Neural cell (in vitro differentiated cells): Measurements from ENCODE around the gene RSF1.

Source experiments
- CTCF ChIP-seq: fragments of 450-650 bp; IDR thresholded peaks from 2 replicates; pipeline ENCODE4 v1.5.1; 2014; ENCODE audit warnings: antibody characterized with exemption, mild to moderate bottlenecking, moderate library complexity; ENCODE audit not compliant: poor library complexity, severe bottlenecking
- EP300 ChIP-seq: fragments of 450-650 bp; conservative IDR thresholded peaks from 2 replicates; pipeline ENCODE4 v1.6.1; 2014; ENCODE audit warnings: antibody characterized with exemption, mild to moderate bottlenecking, moderate library complexity; ENCODE audit not compliant: poor library complexity, severe bottlenecking
- EZH2 ChIP-seq: fragments of 200-600, 300-800 bp; shearing (Covaris generic), sonication (generic); IDR thresholded peaks from 2 replicates; pipeline ENCODE4 v1.6.1; 2014; ENCODE audit warnings: antibody characterized with exemption, low read length, borderline replicate concordance, mild to moderate bottlenecking; ENCODE audit not compliant: insufficient read depth, poor library complexity, severe bottlenecking
- MXI1 ChIP-seq: fragments of 450-650 bp; conservative IDR thresholded peaks from 2 replicates; pipeline ENCODE4 v1.6.1; 2014; ENCODE audit warnings: antibody characterized with exemption, mild to moderate bottlenecking; ENCODE audit not compliant: poor library complexity, severe bottlenecking
- POLR2AphosphoS5 ChIP-seq: IDR thresholded peaks from 2 replicates; pipeline ENCODE4 v1.6.1; 2012
- RAD21 ChIP-seq: fragments of 450-650 bp; conservative IDR thresholded peaks from 2 replicates; pipeline ENCODE4 v1.6.1; 2014; ENCODE audit warnings: antibody characterized with exemption, mild to moderate bottlenecking, moderate library complexity
- REST ChIP-seq: IDR thresholded peaks from 2 replicates; pipeline ENCODE4 v1.6.1; 2012; ENCODE audit warnings: borderline replicate concordance
- SMC3 ChIP-seq: fragments of 450-650 bp; conservative IDR thresholded peaks from 2 replicates; pipeline ENCODE4 v1.6.1; 2014; ENCODE audit warnings: antibody characterized with exemption, mild to moderate bottlenecking, moderate library complexity; ENCODE audit not compliant: poor library complexity
- TAF1 ChIP-seq: IDR thresholded peaks from 2 replicates; pipeline ENCODE4 v1.6.1; 2012; ENCODE audit warnings: low read depth

GRCh38 chr11:77697865-77698264, 122.7 kb downstream of the RSF1 start:
- TF ChIP-seq EZH2 = no peak
- no peak for TF ChIP-seq CTCF
- TF ChIP-seq EP300 = no peak
- TF ChIP-seq POLR2AphosphoS5 = no peak
- TF ChIP-seq TAF1 = no peak
- no peak for TF ChIP-seq REST
- no peak for TF ChIP-seq SMC3
- no peak for TF ChIP-seq RAD21
- no peak for TF ChIP-seq MXI1
